ENCODE results near the gene STPG1.

The STPG1 gene

DNA sequence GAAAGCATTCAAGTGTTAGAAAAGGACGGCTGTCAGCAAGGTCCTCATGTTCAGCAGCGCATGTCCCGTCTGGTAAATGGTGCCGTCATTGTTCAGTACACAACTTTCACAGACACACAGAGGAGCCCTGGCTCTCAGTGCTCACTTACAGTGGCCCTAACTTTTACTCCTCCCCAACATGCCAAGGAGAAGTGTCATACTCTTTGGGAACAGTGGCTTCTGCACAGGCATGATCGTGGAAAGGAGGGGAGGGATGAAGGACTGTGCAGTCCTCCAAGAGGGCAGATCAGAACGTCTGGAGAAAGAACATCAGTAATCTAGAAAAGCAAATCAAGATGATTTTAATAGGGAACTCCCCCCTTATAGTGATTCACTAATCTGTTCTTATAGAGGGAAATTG lies 98.2 kb downstream of the STPG1 start:
- DNase-seq: no peak

- DNase-seq: no peak
Measured at GRCh38 chr1:24311741-24312140, 101.8 kb downstream of the STPG1 start.

GRCh38 chr1:24311234-24311633 lies 102.3 kb downstream of the STPG1 start:
- DNase-seq: no peak

GRCh38 chr1:24309762-24310485 lies 103.7 kb downstream of the STPG1 start:
- no peak for DNase-seq

DNA sequence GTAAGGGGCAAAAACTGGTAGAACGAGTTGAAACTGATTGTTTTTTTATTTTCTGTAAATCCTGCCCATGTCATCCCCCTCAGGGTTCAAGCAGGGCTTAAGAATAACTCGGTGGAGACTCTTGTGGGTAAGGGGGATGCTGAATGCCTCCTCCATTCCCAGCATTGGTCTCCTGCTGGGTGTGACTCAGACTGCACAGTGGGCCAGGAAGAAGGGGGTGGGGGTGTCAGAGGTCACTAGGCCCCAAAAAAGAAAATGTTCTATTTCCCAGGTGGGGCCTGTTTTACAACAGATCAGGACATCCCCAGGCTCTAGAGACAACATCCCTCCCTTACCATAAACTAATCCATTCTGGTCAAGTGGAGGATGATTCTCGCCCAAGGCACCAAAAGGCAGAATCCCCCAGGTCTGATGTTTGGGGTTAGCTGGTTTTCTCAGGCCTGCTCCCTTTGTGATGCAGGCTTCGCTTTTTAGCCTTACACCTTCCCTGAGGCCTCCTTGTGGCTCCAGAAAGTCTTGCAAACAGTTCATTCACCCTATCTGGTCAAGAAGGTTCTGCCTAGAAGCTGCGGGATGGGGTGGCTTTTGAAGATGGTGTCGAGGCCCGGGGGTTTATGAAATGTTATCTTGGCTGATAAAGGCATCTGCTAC lies 105.1 kb downstream of the STPG1 start:
- no peak for DNase-seq
